K562 (cell line): ENCODE results near the gene MYL6B. TPM values are rescaled to one million over a fixed set of nuclear protein-coding genes. Genes with fewer than 3 reads are reported as not detected.
A peak's percentile ranks its signal among the peaks of the same experiment; 100 is the strongest.

Source experiments
- BDP1 ChIP-seq: IDR thresholded peaks from 3 replicates; pipeline ENCODE4 v1.6.1; 2011; ENCODE audit not compliant: insufficient read length, insufficient read depth
- EZH2 ChIP-seq: IDR thresholded peaks from 2 replicates; pipeline ENCODE4 v1.6.1; 2012; ENCODE audit warnings: low read depth, mild to moderate bottlenecking, inconsistent platforms, low read length, borderline replicate concordance
- HNRNPH1 ChIP-seq: fragments of 200-400 bp; formaldehyde crosslinking; optimal IDR thresholded peaks from 2 replicates; pipeline ENCODE3; 2017; ENCODE audit warnings: low read depth, mild to moderate bottlenecking, low read length, moderate library complexity
- JUN ChIP-seq, 2 experiments: sonication (generic) in 1 of 2; formaldehyde crosslinking in 1 of 2; IDR thresholded peaks; 2 replicates each; pipeline versions ENCODE4 v1.6.1 to v1.8.0; 2012 to 2022; ENCODE audit warnings: borderline replicate concordance in 2 of 2, mild to moderate bottlenecking in 2 of 2, improper control_type of control experiment in 1 of 2, low read depth in 1 of 2, low read length in 1 of 2, missing genetic modification reagents in 1 of 2
- MBD2 ChIP-seq: sonication (generic); IDR thresholded peaks from 2 replicates; pipeline ENCODE4 v1.6.1; 2016; ENCODE audit warnings: low read depth, borderline replicate concordance
- MCM2 ChIP-seq: fragments of 450-650 bp; IDR thresholded peaks from 2 replicates; pipeline ENCODE4 v1.6.1; 2017; ENCODE audit warnings: low read depth, mild to moderate bottlenecking
- MYC ChIP-seq, 2 experiments: fragments of 250-450 bp in 1 of 2; sonication (Bioruptor Pico) in 1 of 2; IDR thresholded peaks; 2 replicates each; pipeline versions ENCODE4 v1.5.1 to v1.6.1; 2012 to 2021; ENCODE audit warnings: low read depth in 2 of 2, borderline replicate concordance in 1 of 2, improper control_type of control experiment in 1 of 2, low read length in 1 of 2, mild to moderate bottlenecking in 1 of 2, moderate library complexity in 1 of 2
- NCOA2 ChIP-seq, 2 experiments: fragments of 450-650 bp; IDR thresholded peaks; 2 replicates each; pipeline ENCODE4 v1.6.1; 2018; ENCODE audit warnings: mild to moderate bottlenecking in 2 of 2, moderate library complexity in 1 of 2; ENCODE audit not compliant: partially characterized antibody in 2 of 2
- NUFIP1 ChIP-seq: fragments of 450-650 bp; IDR thresholded peaks from 2 replicates; pipeline ENCODE4 v1.6.1; 2018; ENCODE audit not compliant: partially characterized antibody
- PRPF4 ChIP-seq: fragments of 200-400 bp; formaldehyde crosslinking; IDR thresholded peaks from one replicate; pipeline ENCODE4 v1.6.1; 2017; ENCODE audit warnings: low read length, low read depth, mild to moderate bottlenecking; ENCODE audit not compliant: insufficient read depth, poor library complexity, severe bottlenecking
- RCOR1 ChIP-seq, 2 experiments: IDR thresholded peaks; 2 replicates each; pipeline ENCODE4 v1.6.1; 2012; ENCODE audit warnings: low read depth in 2 of 2, low read length in 2 of 2, borderline replicate concordance in 1 of 2, improper control_type of control experiment in 1 of 2
- RHOXF2B ChIP-seq: fragments of 250-450 bp; sonication (Bioruptor Pico); conservative IDR thresholded peaks from 2 replicates; pipeline ENCODE4 v1.5.1; 2021
- TCFL5 ChIP-seq: fragments of 250-450 bp; sonication (Bioruptor Pico); conservative IDR thresholded peaks from 2 replicates; pipeline ENCODE4 v1.6.1; 2021; ENCODE audit warnings: mild to moderate bottlenecking, moderate library complexity, matching md5 sums
- ZNF165 ChIP-seq: fragments of 250-450 bp; sonication (Bioruptor Pico); IDR thresholded peaks from 2 replicates; pipeline ENCODE4 v1.4.0; 2020; ENCODE audit warnings: borderline replicate concordance
- ZNF707 ChIP-seq: fragments of 250-450 bp; sonication (Bioruptor Pico); conservative IDR thresholded peaks from 2 replicates; pipeline ENCODE4 v1.8.0; 2022; ENCODE audit warnings: inconsistent platforms, mild to moderate bottlenecking, moderate library complexity
- polyA plus RNA-seq, 8 experiments: library from polyadenylated mRNA; depleted of rRNA in 4 of 8; stranded (reverse) in 5 of 8; unstranded in 3 of 8; fragments of >200 nt; fragmentation: Nextera tagmentation in 2 of 8; fragmentation: Illumina TruSeq in 1 of 8; extraction: Ambion mirVana in 2 of 8; extraction: Trizol in 1 of 8; gene quantifications; 2 replicates each; pipeline versions ENCODE4 v1.2.1 to v1.2.3, GENCODE V29; 2011 to 2014; ENCODE audit warnings: inconsistent platforms in 1 of 8, missing spikeins in 1 of 8
- total RNA-seq, 7 experiments: library from RNA; depleted of rRNA in 6 of 7; stranded (reverse); fragments of >200 nt in 6 of 7; fragmentation: Illumina TruSeq in 2 of 7; extraction: Trizol in 2 of 7; gene quantifications; 2 replicates each; pipeline versions ENCODE4 v1.2.1 to v1.2.3, GENCODE V29; 2011 to 2021; ENCODE audit warnings: low replicate concordance in 1 of 7
- TF ChIP-seq, protein P1 (sequence below): fragments of 250-450 bp; sonication (Bioruptor Pico); IDR thresholded peaks from 2 replicates; pipeline ENCODE4 v1.4.0; 2020; ENCODE audit warnings: mild to moderate bottlenecking
- TF ChIP-seq, protein P2 (sequence below): fragments of 450-650 bp; IDR thresholded peaks from 2 replicates; pipeline ENCODE4 v1.6.1; 2017; ENCODE audit warnings: antibody characterized with exemption, mild to moderate bottlenecking
- TF ChIP-seq, protein P3 (sequence below): IDR thresholded peaks from 2 replicates; pipeline ENCODE4 v1.6.1; 2011; ENCODE audit warnings: borderline replicate concordance, low read depth, mild to moderate bottlenecking, moderate library complexity, low read length; ENCODE audit not compliant: insufficient read depth, poor library complexity, severe bottlenecking

The MYL6B gene
- total and polyA plus RNA-seq, 9 of the 15 experiments (the other 6 are each of a cell fraction or from before 2014, with no cell fraction given) = 42.8 to 77.3 (median 68.6) TPM

DNA sequence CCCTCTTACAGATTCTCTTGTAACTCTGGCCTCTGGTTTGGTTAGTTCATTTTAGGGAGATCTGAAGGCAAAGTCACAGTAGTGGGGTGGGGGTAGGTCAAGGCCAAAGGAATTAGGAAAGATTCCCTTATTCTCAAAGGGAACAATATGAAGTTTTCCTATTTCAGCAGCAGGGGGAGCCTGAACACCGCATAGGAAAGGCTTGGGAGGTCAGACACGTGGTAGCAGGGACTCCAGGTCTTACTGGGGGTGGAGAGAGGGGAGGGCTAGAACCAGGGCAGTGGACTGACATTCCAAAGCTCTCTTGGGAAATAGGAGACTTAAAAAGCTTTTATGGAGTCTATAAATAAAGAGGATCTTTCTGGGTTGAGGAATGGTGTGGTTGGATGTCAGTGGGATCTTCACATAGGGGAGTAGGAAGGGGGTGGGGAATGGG, 33.0 kb upstream of the MYL6B start (continued):
- 0 out of 4 replicates have a peak, but pooled peaks of 1 of the 2 experiments have one; percentile 26 for TF ChIP-seq RCOR1 (IDR thresholded peaks at IDR 0.05; ENCODE audit: borderline replicate concordance in 1 of 2, low read depth in 2 of 2, low read length in 2 of 2)
- no peak for TF ChIP-seq ZNF707 (CRISPR knock-in tag)
- TF ChIP-seq MCM2 = no peak
- TF ChIP-seq MBD2 = no peak
- TF ChIP-seq TCFL5 = no peak
- TF ChIP-seq, protein P1, sequence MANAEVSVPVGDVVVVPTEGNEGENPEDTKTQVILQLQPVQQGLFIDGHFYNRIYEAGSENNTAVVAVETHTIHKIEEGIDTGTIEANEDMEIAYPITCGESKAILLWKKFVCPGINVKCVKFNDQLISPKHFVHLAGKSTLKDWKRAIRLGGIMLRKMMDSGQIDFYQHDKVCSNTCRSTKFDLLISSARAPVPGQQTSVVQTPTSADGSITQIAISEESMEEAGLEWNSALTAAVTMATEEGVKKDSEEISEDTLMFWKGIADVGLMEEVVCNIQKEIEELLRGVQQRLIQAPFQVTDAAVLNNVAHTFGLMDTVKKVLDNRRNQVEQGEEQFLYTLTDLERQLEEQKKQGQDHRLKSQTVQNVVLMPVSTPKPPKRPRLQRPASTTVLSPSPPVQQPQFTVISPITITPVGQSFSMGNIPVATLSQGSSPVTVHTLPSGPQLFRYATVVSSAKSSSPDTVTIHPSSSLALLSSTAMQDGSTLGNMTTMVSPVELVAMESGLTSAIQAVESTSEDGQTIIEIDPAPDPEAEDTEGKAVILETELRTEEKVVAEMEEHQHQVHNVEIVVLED (CRISPR knock-in tag) = no peak
- TF ChIP-seq, protein P2, sequence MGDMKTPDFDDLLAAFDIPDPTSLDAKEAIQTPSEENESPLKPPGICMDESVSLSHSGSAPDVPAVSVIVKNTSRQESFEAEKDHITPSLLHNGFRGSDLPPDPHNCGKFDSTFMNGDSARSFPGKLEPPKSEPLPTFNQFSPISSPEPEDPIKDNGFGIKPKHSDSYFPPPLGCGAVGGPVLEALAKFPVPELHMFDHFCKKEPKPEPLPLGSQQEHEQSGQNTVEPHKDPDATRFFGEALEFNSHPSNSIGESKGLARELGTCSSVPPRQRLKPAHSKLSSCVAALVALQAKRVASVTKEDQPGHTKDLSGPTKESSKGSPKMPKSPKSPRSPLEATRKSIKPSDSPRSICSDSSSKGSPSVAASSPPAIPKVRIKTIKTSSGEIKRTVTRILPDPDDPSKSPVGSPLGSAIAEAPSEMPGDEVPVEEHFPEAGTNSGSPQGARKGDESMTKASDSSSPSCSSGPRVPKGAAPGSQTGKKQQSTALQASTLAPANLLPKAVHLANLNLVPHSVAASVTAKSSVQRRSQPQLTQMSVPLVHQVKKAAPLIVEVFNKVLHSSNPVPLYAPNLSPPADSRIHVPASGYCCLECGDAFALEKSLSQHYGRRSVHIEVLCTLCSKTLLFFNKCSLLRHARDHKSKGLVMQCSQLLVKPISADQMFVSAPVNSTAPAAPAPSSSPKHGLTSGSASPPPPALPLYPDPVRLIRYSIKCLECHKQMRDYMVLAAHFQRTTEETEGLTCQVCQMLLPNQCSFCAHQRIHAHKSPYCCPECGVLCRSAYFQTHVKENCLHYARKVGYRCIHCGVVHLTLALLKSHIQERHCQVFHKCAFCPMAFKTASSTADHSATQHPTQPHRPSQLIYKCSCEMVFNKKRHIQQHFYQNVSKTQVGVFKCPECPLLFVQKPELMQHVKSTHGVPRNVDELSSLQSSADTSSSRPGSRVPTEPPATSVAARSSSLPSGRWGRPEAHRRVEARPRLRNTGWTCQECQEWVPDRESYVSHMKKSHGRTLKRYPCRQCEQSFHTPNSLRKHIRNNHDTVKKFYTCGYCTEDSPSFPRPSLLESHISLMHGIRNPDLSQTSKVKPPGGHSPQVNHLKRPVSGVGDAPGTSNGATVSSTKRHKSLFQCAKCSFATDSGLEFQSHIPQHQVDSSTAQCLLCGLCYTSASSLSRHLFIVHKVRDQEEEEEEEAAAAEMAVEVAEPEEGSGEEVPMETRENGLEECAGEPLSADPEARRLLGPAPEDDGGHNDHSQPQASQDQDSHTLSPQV = peak; percentile 70; the same call in 1 of the 2 replicates
- TF ChIP-seq BDP1 = no peak
- TF ChIP-seq PRPF4 = no peak
- TF ChIP-seq NUFIP1 = no peak
- peak; percentile 100 for TF ChIP-seq MYC (IDR thresholded peaks at IDR 0.05; ENCODE audit: low read depth, low read length)
- no peak for TF ChIP-seq MYC (CRISPR knock-in tag; IDR thresholded peaks at IDR 0.05; ENCODE audit: borderline replicate concordance, low read depth)
- no peak for TF ChIP-seq RHOXF2B
- TF ChIP-seq, protein P3, sequence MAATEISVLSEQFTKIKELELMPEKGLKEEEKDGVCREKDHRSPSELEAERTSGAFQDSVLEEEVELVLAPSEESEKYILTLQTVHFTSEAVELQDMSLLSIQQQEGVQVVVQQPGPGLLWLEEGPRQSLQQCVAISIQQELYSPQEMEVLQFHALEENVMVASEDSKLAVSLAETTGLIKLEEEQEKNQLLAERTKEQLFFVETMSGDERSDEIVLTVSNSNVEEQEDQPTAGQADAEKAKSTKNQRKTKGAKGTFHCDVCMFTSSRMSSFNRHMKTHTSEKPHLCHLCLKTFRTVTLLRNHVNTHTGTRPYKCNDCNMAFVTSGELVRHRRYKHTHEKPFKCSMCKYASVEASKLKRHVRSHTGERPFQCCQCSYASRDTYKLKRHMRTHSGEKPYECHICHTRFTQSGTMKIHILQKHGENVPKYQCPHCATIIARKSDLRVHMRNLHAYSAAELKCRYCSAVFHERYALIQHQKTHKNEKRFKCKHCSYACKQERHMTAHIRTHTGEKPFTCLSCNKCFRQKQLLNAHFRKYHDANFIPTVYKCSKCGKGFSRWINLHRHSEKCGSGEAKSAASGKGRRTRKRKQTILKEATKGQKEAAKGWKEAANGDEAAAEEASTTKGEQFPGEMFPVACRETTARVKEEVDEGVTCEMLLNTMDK = no peak
- no peak for TF ChIP-seq EZH2
- TF ChIP-seq HNRNPH1 = no peak
- TF ChIP-seq JUN (IDR thresholded peaks at IDR 0.05; ENCODE audit: borderline replicate concordance, low read depth, low read length) = peak; percentile 47; the same call in 1 of the 2 replicates
- TF ChIP-seq JUN (CRISPR knock-in tag; IDR thresholded peaks at IDR 0.05; ENCODE audit: borderline replicate concordance) = no peak
- no peak for TF ChIP-seq NCOA2 (IDR thresholded peaks at IDR 0.05; ENCODE audit: partially characterized antibody in 2 of 2)
- TF ChIP-seq ZNF165 (CRISPR knock-in tag) = no peak
